ENCODE data around the gene ROR1. TPM values are rescaled to one million over a fixed set of nuclear protein-coding genes. Genes with fewer than 3 reads are reported as not detected.

Gene ROR1
- total and polyA plus RNA-seq, 2 donors (not counting 3 experiments of a cell fraction or from before 2014, with no cell fraction given), result 2.6 to 3.5 TPM

DNA sequence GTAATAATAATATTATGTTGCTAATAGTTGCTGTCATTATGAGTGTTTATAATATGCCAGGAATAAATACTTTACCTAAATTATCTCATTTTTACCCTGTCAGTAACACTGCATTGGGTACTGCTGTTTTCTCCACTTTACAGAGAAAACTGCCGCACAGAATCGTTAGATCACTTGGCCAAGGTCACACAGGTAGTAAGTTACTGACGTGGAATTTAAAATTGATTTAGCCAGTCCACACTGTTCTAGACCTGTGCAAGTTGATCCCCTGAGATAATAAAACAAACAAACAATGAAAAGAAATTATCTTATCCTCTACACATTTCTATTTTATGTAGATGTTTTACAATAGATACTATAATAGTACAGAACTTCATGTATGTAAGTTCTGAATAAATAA, 174.1 kb downstream of the ROR1 start:
- Histone ChIP-seq H3K4me1 (ENCODE audit: control insufficient read depth, extremely low read depth, insufficient read depth, low read length) (no peaks in the 10 kb centered on the region), H3K27ac (ENCODE audit: insufficient read depth, low read depth, low read length) (no peak overlapping the region), H3K36me3 (ENCODE audit: control insufficient read depth in 2 of 2, extremely low read depth in 1 of 2, insufficient read depth in 2 of 2, low read length in 2 of 2) (no peaks in the 10 kb centered on the region), H3K9ac (replicated peaks; ENCODE audit: extremely low read depth, insufficient read depth, low read length) (no peak overlapping the region), H3K9me1 (replicated peaks; ENCODE audit: control insufficient read depth, extremely low read depth, insufficient read depth, low read length) (no peaks in the 10 kb centered on the region), H3K4me2 (ENCODE audit: insufficient read depth, low read length) (no peak overlapping the region), H3K9me3 (replicated peaks; ENCODE audit: control insufficient read depth, insufficient read depth, low read length) (no peaks in the 10 kb centered on the region), H3K27me3 (ENCODE audit: control insufficient read depth in 2 of 2, insufficient read depth in 2 of 2, low read length in 2 of 2) (no peaks in the 10 kb centered on the region), H4K20me1 (replicated peaks; ENCODE audit: control insufficient read depth, extremely low read depth, insufficient read depth, low read length) (no peaks in the 10 kb centered on the region), H3K79me2 (ENCODE audit: control insufficient read depth, insufficient read depth, low read length) (no peaks in the 10 kb centered on the region), H3K4me3 (replicated peaks in 1 of 3; ENCODE audit: insufficient read depth in 1 of 3, low read depth in 1 of 3, low read length in 3 of 3) (no peak overlapping the region), H2AFZ (ENCODE audit: low read depth, low read length) (no peak overlapping the region)
- dilution Hi-C loops (cut with MboI; ENCODE audit: extremely low pct_ligation_motif_present, low sequenced_read_pairs) (no loop called here), intact Hi-C loops (cut with micrococcal nuclease) (no loop called here)
- ChIA-PET CTCF (no interaction called here), POLR2A (no interaction called here)
- no peak for FAIRE-seq
- TF ChIP-seq EZH2 (IDR thresholded peaks at IDR 0.05; ENCODE audit: borderline replicate concordance, low read depth, low read length, severe bottlenecking), result no peak
- TF ChIP-seq, protein P1, sequence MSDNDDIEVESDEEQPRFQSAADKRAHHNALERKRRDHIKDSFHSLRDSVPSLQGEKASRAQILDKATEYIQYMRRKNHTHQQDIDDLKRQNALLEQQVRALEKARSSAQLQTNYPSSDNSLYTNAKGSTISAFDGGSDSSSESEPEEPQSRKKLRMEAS (IDR thresholded peaks at IDR 0.05; ENCODE audit: insufficient read depth, insufficient read length), result no peak
- TF ChIP-seq MYC (IDR thresholded peaks at IDR 0.05; ENCODE audit: low read depth, low read length), result no peak
- no TSS peak for BruUV-seq (replicated peaks)
- no peak for DNase-seq (ENCODE audit: low read depth, low spot score)

DNA sequence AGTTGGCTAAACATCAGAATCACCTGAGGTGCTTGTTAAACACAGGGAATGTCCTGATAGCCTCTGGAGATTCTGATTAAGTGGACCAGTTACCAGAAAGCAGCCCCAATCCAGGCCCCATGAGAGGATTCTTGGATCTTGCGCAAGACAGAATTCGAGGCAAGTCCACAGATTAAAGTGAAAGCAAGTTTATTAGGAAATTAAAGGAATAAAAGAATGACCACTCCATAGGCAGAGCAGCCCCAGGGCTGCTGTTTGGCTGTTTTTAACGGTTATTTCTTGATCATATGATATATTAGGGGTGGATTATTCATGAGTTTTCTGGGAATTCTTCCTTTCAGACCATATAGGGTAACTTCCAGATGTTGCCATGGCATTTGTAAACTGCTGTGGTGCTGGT, 176.2 kb downstream of the ROR1 start:
- FAIRE-seq, result no peak
- no TSS peak for BruUV-seq (replicated peaks)
- TF ChIP-seq, protein P2, sequence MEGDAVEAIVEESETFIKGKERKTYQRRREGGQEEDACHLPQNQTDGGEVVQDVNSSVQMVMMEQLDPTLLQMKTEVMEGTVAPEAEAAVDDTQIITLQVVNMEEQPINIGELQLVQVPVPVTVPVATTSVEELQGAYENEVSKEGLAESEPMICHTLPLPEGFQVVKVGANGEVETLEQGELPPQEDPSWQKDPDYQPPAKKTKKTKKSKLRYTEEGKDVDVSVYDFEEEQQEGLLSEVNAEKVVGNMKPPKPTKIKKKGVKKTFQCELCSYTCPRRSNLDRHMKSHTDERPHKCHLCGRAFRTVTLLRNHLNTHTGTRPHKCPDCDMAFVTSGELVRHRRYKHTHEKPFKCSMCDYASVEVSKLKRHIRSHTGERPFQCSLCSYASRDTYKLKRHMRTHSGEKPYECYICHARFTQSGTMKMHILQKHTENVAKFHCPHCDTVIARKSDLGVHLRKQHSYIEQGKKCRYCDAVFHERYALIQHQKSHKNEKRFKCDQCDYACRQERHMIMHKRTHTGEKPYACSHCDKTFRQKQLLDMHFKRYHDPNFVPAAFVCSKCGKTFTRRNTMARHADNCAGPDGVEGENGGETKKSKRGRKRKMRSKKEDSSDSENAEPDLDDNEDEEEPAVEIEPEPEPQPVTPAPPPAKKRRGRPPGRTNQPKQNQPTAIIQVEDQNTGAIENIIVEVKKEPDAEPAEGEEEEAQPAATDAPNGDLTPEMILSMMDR (IDR thresholded peaks at IDR 0.05; ENCODE audit: extremely low read depth in 1 of 2, insufficient read depth in 1 of 2, low read depth in 1 of 2, low read length in 2 of 2), result no peak
- no peaks in the 10 kb centered on the region for H3K36me3 ChIP-seq (ENCODE audit: control insufficient read depth in 2 of 2, extremely low read depth in 1 of 2, insufficient read depth in 2 of 2, low read length in 2 of 2)
- ChIA-PET CTCF (no interaction called here), POLR2A (no interaction called here)
- H3K79me2 ChIP-seq (ENCODE audit: control insufficient read depth, insufficient read depth, low read length), result no peaks in the 10 kb centered on the region
- no peak for DNase-seq (ENCODE audit: low read depth, low spot score)
- no peaks in the 10 kb centered on the region for H3K4me1 ChIP-seq (ENCODE audit: control insufficient read depth, extremely low read depth, insufficient read depth, low read length)
- H3K4me3 ChIP-seq (replicated peaks in 1 of 3; ENCODE audit: insufficient read depth in 1 of 3, low read depth in 1 of 3, low read length in 3 of 3), result no peak overlapping the region
- H3K4me2 ChIP-seq (ENCODE audit: insufficient read depth, low read length), result no peak overlapping the region
- H3K9me1 ChIP-seq (replicated peaks; ENCODE audit: control insufficient read depth, extremely low read depth, insufficient read depth, low read length), result no peaks in the 10 kb centered on the region
- intact Hi-C loops (cut with micrococcal nuclease) (no loop called here), dilution Hi-C loops (cut with MboI; ENCODE audit: extremely low pct_ligation_motif_present, low sequenced_read_pairs) (no loop called here)
- H2AFZ ChIP-seq (ENCODE audit: low read depth, low read length), result no peak overlapping the region
- no peak overlapping the region for H3K27ac ChIP-seq (ENCODE audit: insufficient read depth, low read depth, low read length)
- no peaks in the 10 kb centered on the region for H3K9me3 ChIP-seq (replicated peaks; ENCODE audit: control insufficient read depth, insufficient read depth, low read length)
- no peaks in the 10 kb centered on the region for H3K27me3 ChIP-seq (ENCODE audit: control insufficient read depth in 2 of 2, insufficient read depth in 2 of 2, low read length in 2 of 2)
- no peaks in the 10 kb centered on the region for H4K20me1 ChIP-seq (replicated peaks; ENCODE audit: control insufficient read depth, extremely low read depth, insufficient read depth, low read length)
- H3K9ac ChIP-seq (replicated peaks; ENCODE audit: extremely low read depth, insufficient read depth, low read length), result no peak overlapping the region

Data from endothelial cell of umbilical vein (primary cell).